ENCODE measurements around the gene NTN1.

DNA sequence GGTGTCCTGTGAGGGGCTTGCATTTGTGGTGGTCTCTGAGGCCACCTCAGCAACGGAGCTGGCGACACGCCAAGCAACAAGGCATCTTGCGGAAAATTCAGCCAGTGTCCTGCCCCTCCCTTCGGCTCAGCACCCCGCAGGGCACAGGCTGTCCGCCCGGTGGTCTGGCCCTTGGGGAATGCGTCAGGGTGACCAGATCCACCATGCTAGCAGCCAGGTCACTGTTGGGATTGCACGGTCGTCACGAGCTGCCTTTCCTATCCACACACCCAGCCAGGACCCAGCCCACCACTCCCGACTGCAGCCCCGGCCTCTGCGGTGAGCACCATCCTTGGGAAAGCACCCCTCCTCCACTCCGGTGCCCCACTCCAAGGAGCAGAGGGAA lies 221.2 kb downstream of the NTN1 start:
- TF ChIP-seq, protein P1, sequence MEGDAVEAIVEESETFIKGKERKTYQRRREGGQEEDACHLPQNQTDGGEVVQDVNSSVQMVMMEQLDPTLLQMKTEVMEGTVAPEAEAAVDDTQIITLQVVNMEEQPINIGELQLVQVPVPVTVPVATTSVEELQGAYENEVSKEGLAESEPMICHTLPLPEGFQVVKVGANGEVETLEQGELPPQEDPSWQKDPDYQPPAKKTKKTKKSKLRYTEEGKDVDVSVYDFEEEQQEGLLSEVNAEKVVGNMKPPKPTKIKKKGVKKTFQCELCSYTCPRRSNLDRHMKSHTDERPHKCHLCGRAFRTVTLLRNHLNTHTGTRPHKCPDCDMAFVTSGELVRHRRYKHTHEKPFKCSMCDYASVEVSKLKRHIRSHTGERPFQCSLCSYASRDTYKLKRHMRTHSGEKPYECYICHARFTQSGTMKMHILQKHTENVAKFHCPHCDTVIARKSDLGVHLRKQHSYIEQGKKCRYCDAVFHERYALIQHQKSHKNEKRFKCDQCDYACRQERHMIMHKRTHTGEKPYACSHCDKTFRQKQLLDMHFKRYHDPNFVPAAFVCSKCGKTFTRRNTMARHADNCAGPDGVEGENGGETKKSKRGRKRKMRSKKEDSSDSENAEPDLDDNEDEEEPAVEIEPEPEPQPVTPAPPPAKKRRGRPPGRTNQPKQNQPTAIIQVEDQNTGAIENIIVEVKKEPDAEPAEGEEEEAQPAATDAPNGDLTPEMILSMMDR (IDR thresholded peaks at IDR 0.05): no peak
- no peak for TF ChIP-seq POLR2A (IDR thresholded peaks at IDR 0.05)
